GM18858 (cell line): ENCODE measurements around the gene MECP2.
"Not testable (repeated sequence)": the region's sequence is repeated elsewhere in the genome, so short reads cannot be mapped to it uniquely, and the experiment has no call there.

Source experiments
- ATAC-seq: cut with Tn5 transposase; IDR thresholded peaks from one replicate; pipeline ENCODE4 v1.9.1; 2021; ENCODE audit not compliant: unreplicated experiment

MECP2 gene

GRCh38 chrX:154097589-154098541 lies at the start of gene MECP2:
MECP2 (minus strand) TSS chrX:154097717.
- peak; percentile 52 for ATAC-seq

- ATAC-seq, result not testable (repeated sequence)
These were observed 46.5 kb upstream of the MECP2 start, which contains the start of gene OPN1LW for GRCh38 chrX:154144010-154144409. OPN1LW (plus strand) TSS chrX:154144243; CDS start chrX:154144284, 41 bp downstream.

- no peak for ATAC-seq
These were observed 45.6 kb upstream of the MECP2 start for GRCh38 chrX:154142950-154143745.

GRCh38 chrX:154142386-154142785 lies 44.9 kb upstream of the MECP2 start:
- no peak for ATAC-seq

GRCh38 chrX:154140742-154141141 lies 43.2 kb upstream of the MECP2 start:
- no peak for ATAC-seq

GRCh38 chrX:154140206-154140605 lies 42.7 kb upstream of the MECP2 start:
- no peak for ATAC-seq

GRCh38 chrX:154138857-154139256 lies 41.3 kb upstream of the MECP2 start:
- no peak for ATAC-seq

GRCh38 chrX:154136627-154137161 lies 39.2 kb upstream of the MECP2 start:
- no peak for ATAC-seq

- no peak for ATAC-seq
These were observed 38.1 kb upstream of the MECP2 start for GRCh38 chrX:154135458-154136229.

GRCh38 chrX:154132366-154132765 lies 34.8 kb upstream of the MECP2 start:
- ATAC-seq, result no peak

GRCh38 chrX:154131955-154132354 lies 34.4 kb upstream of the MECP2 start:
- no peak for ATAC-seq

GRCh38 chrX:154126101-154126500 lies 28.6 kb upstream of the MECP2 start:
- ATAC-seq, result no peak

- ATAC-seq, result no peak
These were observed 28.0 kb upstream of the MECP2 start for GRCh38 chrX:154125391-154126040.

- ATAC-seq, result no peak
These were observed 26.0 kb upstream of the MECP2 start for GRCh38 chrX:154123241-154124219.

- ATAC-seq, result no peak
These were observed 24.4 kb upstream of the MECP2 start for GRCh38 chrX:154121961-154122360.

- ATAC-seq, result no peak
These were observed 23.7 kb upstream of the MECP2 start for GRCh38 chrX:154121207-154121606.

- no peak for ATAC-seq
These were observed 23.1 kb upstream of the MECP2 start for GRCh38 chrX:154120567-154120966.

- ATAC-seq, result no peak
These were observed 20.0 kb upstream of the MECP2 start for GRCh38 chrX:154117566-154117965.
